Activated CD8-positive, alpha-beta T cell treated with anti-CD3 and anti-CD28 coated beads for 36 hours (primary cell): ENCODE measurements around the gene EWSR1. TPM values are rescaled to one million over a fixed set of nuclear protein-coding genes. Genes with fewer than 3 reads are reported as not detected.

ENCODE experiments used
- ATAC-seq: fragments of 200-7000 bp; cut with Tn5 transposase; one replicate; pipeline ENCODE4 v1.10.0; 2021; ENCODE audit warnings: mild to moderate bottlenecking, moderate library complexity
- CTCF ChIA-PET: fragments of 350-600 bp; sonication (Branson Sonifier 250); formaldehyde crosslinking; loops from one replicate; lab custom pipeline; 2021; ENCODE audit warnings: antibody characterized with exemption; lab: Charles Lee
- POLR2A ChIA-PET: fragments of 350-600 bp; sonication (Branson Sonifier 250); formaldehyde crosslinking; loops from one replicate; lab custom pipeline; 2021; ENCODE audit warnings: antibody characterized with exemption; lab: Charles Lee
- DNase-seq: peaks from one replicate; pipeline ENCODE4 v3.0.0-alpha.2; 2020
- H3K27ac Mint-ChIP-seq: one replicate; pipeline ENCODE4 v1.8.0; 2021; ENCODE audit warnings: mild to moderate bottlenecking, mixed read lengths
- H3K27me3 Mint-ChIP-seq: one replicate; pipeline ENCODE4 v1.8.0; 2021; ENCODE audit warnings: mixed read lengths
- H3K36me3 Mint-ChIP-seq: one replicate; pipeline ENCODE4 v1.8.0; 2021; ENCODE audit warnings: low read depth, mixed read lengths
- H3K4me1 Mint-ChIP-seq: one replicate; pipeline ENCODE4 v1.8.0; 2021; ENCODE audit warnings: low read depth, mixed read lengths
- H3K4me3 Mint-ChIP-seq: one replicate; pipeline ENCODE4 v1.8.0; 2021; ENCODE audit warnings: mild to moderate bottlenecking, moderate library complexity, mixed read lengths
- H3K9me3 Mint-ChIP-seq: one replicate; pipeline ENCODE4 v1.8.0; 2021; ENCODE audit warnings: mixed read lengths
- intact Hi-C: fragments of 100-400 bp; cut with micrococcal nuclease; formaldehyde crosslinking; loops from one replicate; pipeline ENCODE4 v1.10.0; 2022
- total RNA-seq, 2 experiments: library from RNA; stranded (reverse); gene quantifications; one replicate each; pipeline ENCODE4 v1.2.3, GENCODE V29; 2021
- TF ChIP-seq, protein P1 (sequence below): fragments of 200-600 bp; IDR thresholded peaks from one replicate; pipeline ENCODE4 v1.8.0; 2022; ENCODE audit warnings: antibody characterized with exemption, mild to moderate bottlenecking

EWSR1 gene
- total RNA-seq, 2 experiments from 2014 or later: 307 to 315 TPM

DNA sequence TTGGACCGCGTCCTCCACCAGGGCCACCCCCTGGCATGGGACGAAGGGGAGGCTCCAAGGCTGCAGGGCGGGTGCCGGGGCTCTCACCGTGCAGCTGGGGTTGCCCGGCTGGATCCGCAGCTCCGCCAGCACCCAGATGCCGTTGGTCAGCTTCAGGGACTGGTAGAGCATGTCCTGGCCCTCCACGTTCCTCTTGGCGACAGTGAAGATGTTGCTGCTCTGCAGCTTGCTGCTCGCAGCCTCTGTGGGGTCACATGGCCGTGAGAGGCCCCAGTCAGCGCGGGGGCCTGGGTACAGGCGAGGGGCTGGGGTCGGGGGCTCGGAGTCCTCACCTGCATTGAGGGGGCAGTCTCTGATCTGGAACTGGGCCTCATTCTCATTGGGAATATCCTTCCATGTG, 62.2 kb downstream of the EWSR1 start:
- H3K27ac Mint-ChIP-seq: no peak overlapping the region
- TF ChIP-seq, protein P1, sequence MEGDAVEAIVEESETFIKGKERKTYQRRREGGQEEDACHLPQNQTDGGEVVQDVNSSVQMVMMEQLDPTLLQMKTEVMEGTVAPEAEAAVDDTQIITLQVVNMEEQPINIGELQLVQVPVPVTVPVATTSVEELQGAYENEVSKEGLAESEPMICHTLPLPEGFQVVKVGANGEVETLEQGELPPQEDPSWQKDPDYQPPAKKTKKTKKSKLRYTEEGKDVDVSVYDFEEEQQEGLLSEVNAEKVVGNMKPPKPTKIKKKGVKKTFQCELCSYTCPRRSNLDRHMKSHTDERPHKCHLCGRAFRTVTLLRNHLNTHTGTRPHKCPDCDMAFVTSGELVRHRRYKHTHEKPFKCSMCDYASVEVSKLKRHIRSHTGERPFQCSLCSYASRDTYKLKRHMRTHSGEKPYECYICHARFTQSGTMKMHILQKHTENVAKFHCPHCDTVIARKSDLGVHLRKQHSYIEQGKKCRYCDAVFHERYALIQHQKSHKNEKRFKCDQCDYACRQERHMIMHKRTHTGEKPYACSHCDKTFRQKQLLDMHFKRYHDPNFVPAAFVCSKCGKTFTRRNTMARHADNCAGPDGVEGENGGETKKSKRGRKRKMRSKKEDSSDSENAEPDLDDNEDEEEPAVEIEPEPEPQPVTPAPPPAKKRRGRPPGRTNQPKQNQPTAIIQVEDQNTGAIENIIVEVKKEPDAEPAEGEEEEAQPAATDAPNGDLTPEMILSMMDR: no peak
- intact Hi-C loops: no loop called here

DNA sequence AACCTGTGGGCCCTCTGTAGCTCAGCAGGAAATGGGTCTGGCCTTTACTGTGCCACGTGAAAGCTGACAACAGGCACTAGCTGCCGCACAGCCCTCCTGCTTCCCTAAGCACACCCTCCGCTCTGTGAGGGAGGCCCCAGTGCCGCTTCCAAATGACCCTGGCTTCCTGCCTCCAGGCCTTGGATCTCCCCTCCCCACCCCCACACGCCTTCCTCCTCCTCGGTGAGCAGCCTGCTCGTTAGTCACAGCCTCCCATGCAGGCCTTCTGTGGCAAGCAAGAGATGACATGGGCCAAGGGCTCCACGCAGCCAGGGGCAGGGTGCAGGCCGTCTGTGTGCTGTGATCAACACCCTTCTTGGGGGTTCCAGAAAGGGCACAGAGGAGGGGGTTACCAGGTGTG, 62.7 kb downstream of the EWSR1 start:
- no peaks in the 10 kb centered on the region for H3K9me3 Mint-ChIP-seq
- no peak overlapping the region for H3K4me3 Mint-ChIP-seq
- ATAC-seq (no peak), DNase-seq (no peak)
- no peaks in the 10 kb centered on the region for H3K4me1 Mint-ChIP-seq
- intact Hi-C loops: no loop called here
- TF ChIP-seq, protein P1: no peak
- POLR2A ChIA-PET: no interaction called here
- no peaks in the 10 kb centered on the region for H3K27me3 Mint-ChIP-seq
- H3K27ac Mint-ChIP-seq: no peak overlapping the region
- H3K36me3 Mint-ChIP-seq: peaks cover 5% of the 10 kb centered on the region
- CTCF ChIA-PET: no interaction called here

More for the DNA sequence above, 62.2 kb downstream of the EWSR1 start:
- H3K9me3 Mint-ChIP-seq: no peaks in the 10 kb centered on the region
- peaks cover 5% of the 10 kb centered on the region for H3K36me3 Mint-ChIP-seq
- CTCF ChIA-PET: no interaction called here
- POLR2A ChIA-PET: interaction anchor here (0.5 kb wide), 1 partner anchor 25 kb away, joined by 6 read pairs; no protein-coding TSS in a partner anchor
- ATAC-seq: no peak
- no peak for DNase-seq
- no peaks in the 10 kb centered on the region for H3K4me1 Mint-ChIP-seq
- H3K4me3 Mint-ChIP-seq: no peak overlapping the region
- no peaks in the 10 kb centered on the region for H3K27me3 Mint-ChIP-seq

DNA sequence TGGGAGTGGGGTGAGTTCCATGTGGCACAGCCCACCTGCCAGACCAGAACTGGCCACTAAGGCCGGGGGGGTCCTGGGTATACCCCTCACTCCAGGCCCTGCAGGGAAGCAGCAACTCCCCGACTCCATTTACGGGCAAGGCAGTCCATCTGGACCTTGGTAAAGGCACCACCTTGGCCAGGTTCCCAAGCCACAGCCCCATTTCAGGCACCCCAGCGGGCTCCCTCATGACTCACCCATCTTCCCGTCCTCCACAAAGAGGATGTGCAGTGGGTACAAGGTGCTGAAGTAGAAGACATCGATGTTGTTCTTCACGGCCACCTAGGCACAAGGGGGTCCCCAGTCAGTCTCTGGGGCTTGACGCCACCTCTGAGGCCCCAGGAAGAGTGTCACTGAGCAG, 63.1 kb downstream of the EWSR1 start:
- ATAC-seq: no peak
- Mint-ChIP-seq H3K27ac (no peak overlapping the region), H3K36me3 (peaks cover 5% of the 10 kb centered on the region), H3K4me3 (no peak overlapping the region), H3K4me1 (no peaks in the 10 kb centered on the region), H3K27me3 (no peaks in the 10 kb centered on the region), H3K9me3 (no peaks in the 10 kb centered on the region)
- TF ChIP-seq, protein P1: no peak
- CTCF ChIA-PET: no interaction called here
- POLR2A ChIA-PET: no interaction called here
- intact Hi-C loops: no loop called here
- DNase-seq: no peak

DNA sequence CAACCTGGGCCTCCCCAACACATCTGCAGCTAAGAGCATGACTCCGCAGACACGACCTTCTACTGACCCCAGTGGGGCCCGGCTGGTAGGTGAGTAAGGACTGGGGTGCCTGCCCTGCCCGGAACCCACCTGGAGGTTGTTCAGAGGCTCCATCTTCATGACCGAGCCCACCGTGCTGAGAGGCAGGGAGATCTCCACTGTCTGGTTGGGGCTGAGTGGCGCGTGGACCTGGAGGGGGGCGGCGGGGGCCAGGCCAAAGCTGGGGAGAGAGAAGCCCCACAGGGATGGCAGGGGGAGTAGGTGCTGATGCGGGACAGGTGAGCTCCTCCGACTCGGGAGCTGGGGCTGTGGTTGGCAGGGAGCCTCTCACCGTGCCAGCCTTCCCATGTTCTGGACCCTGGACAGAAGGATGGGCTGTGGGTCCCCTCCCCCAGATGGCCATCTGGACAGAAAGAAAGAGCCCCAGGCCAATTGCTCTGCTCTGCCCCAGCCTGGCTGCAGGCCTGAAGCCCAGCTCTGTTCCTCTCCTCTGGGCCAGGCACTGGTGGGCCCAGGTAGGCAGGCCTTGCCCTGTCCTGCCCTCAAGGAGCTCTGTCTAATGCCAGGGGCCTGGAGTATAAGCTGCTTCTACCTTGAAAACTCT, 63.7 kb downstream of the EWSR1 start:
- no peak for DNase-seq
- no peaks in the 10 kb centered on the region for H3K4me1 Mint-ChIP-seq
- intact Hi-C loops: no loop called here
- no peak for ATAC-seq
- no peaks in the 10 kb centered on the region for H3K27me3 Mint-ChIP-seq
- H3K36me3 Mint-ChIP-seq: peaks cover 5% of the 10 kb centered on the region
- TF ChIP-seq, protein P1: no peak
- no peaks in the 10 kb centered on the region for H3K9me3 Mint-ChIP-seq
- ChIA-PET CTCF (no interaction called here), POLR2A (no interaction called here)
- no peak overlapping the region for H3K4me3 Mint-ChIP-seq
- peak overlapping the region; percentile 30 for H3K27ac Mint-ChIP-seq

DNA sequence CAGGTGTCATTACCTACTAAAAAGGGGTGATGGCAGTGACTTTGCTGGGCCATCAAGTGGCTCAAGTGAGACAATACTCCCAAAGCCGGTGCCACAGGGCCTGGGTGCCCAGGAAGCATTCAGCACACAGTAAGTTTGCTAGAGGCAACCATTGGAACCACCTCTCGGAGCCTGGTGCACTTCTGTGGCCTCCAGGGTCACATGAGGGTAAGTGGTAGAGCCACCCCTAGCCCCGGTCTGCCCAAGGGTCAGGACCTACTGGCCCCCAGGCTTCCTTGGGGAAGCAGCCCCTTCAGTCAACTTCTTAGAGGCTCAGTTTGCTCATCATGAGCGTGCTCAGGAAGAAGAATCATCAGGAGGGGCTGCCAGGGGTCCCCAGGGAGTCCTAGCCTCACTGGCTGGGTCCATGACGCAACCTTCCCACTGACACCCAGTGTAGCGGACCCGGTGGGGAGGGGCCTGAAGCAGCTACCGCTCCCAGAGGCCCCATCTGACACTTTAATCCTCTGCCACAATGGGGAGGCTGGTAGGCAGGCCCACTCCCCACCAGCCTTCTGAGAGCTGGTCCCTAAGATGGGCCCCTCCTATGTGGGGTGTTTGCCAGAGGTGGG, 64.9 kb downstream of the EWSR1 start:
- Mint-ChIP-seq H3K36me3 (peaks cover 11% of the 10 kb centered on the region), H3K27me3 (no peaks in the 10 kb centered on the region), H3K27ac (no peak overlapping the region), H3K9me3 (no peaks in the 10 kb centered on the region), H3K4me1 (no peaks in the 10 kb centered on the region), H3K4me3 (no peak overlapping the region)
- intact Hi-C loops: no loop called here
- ChIA-PET CTCF (no interaction called here), POLR2A (no interaction called here)
- ATAC-seq (no peak), DNase-seq (no peak)
- TF ChIP-seq, protein P1: no peak
